ENCODE data around the gene PAK6.

The PAK6 gene

GRCh38 chr15:40271685-40272484 is 33.0 kb downstream of the PAK6 start:
- Histone ChIP-seq H3K4me3 (no peak overlapping the region), H3K27ac (no peak overlapping the region)
- DNase-seq (ENCODE audit: low spot score) = no peak
- TF ChIP-seq, protein P1, sequence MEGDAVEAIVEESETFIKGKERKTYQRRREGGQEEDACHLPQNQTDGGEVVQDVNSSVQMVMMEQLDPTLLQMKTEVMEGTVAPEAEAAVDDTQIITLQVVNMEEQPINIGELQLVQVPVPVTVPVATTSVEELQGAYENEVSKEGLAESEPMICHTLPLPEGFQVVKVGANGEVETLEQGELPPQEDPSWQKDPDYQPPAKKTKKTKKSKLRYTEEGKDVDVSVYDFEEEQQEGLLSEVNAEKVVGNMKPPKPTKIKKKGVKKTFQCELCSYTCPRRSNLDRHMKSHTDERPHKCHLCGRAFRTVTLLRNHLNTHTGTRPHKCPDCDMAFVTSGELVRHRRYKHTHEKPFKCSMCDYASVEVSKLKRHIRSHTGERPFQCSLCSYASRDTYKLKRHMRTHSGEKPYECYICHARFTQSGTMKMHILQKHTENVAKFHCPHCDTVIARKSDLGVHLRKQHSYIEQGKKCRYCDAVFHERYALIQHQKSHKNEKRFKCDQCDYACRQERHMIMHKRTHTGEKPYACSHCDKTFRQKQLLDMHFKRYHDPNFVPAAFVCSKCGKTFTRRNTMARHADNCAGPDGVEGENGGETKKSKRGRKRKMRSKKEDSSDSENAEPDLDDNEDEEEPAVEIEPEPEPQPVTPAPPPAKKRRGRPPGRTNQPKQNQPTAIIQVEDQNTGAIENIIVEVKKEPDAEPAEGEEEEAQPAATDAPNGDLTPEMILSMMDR (IDR thresholded peaks at IDR 0.05) = no peak

DNA sequence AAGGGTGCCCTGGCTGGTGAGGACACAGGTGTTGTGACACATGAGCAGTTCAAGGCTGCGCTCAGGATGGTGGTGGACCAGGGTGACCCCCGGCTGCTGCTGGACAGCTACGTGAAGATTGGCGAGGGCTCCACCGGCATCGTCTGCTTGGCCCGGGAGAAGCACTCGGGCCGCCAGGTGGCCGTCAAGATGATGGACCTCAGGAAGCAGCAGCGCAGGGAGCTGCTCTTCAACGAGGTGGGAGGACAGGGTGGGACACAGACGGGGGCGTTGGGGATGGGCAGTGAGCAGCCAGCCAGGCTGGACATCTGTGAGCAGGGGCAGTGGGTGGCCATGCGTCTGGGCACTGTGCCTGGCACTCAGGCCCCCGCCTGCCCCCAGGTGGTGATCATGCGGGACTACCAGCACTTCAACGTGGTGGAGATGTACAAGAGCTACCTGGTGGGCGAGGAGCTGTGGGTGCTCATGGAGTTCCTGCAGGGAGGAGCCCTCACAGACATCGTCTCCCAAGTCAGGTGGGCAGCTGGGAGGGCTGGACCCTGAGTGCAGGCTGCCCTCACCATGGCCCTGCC is 33.7 kb downstream of the PAK6 start:
- Histone ChIP-seq H3K27ac (no peak overlapping the region), H3K4me3 (no peak overlapping the region)
- no peak for DNase-seq (ENCODE audit: low spot score)
- TF ChIP-seq, protein P1 (IDR thresholded peaks at IDR 0.05) = no peak

DNA sequence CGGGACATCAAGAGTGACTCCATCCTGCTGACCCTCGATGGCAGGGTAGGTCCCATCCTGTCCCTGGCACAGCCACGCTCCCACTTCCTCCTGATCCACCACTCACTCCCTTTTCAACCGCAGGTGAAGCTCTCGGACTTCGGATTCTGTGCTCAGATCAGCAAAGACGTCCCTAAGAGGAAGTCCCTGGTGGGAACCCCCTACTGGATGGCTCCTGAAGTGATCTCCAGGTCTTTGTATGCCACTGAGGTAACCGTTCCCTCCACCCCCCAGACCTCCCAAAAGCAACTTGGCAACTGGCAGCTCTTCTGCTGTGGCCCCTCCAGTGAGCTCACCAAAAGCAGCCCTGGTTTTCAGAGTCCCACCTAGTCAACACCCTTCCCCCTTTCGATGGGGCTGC is 34.6 kb downstream of the PAK6 start:
- Histone ChIP-seq H3K4me3 (no peak overlapping the region), H3K27ac (no peak overlapping the region)
- DNase-seq (ENCODE audit: low spot score) = no peak
- TF ChIP-seq, protein P1 (IDR thresholded peaks at IDR 0.05) = no peak

GRCh38 chr15:40274350-40275274 is 35.7 kb downstream of the PAK6 start:
- Histone ChIP-seq H3K4me3 (no peak overlapping the region), H3K27ac (no peak overlapping the region)
- TF ChIP-seq, protein P1 (IDR thresholded peaks at IDR 0.05) = peak; percentile 100
- DNase-seq (ENCODE audit: low spot score) = peak; percentile 83

GRCh38 chr15:40275523-40275922 is 36.7 kb downstream of the PAK6 start:
- H3K4me3 ChIP-seq = no peak overlapping the region
- no peak for DNase-seq (ENCODE audit: low spot score)
- H3K27ac ChIP-seq = no peak overlapping the region
- TF ChIP-seq, protein P1 (IDR thresholded peaks at IDR 0.05) = no peak

GRCh38 chr15:40275954-40276353 is 37.1 kb downstream of the PAK6 start:
- no peak for DNase-seq (ENCODE audit: low spot score)
- Histone ChIP-seq H3K27ac (no peak overlapping the region), H3K4me3 (no peak overlapping the region)
- TF ChIP-seq, protein P1 (IDR thresholded peaks at IDR 0.05) = no peak

Measured in coronary artery (tissue), 2 donors.